Measurements from ENCODE around the gene TBCD. TPM values are rescaled to one million over a fixed set of nuclear protein-coding genes. Genes with fewer than 3 reads are reported as not detected.

TBCD gene
- total RNA-seq, 2 donors from 2014 or later = 67.4 to 147 TPM

DNA sequence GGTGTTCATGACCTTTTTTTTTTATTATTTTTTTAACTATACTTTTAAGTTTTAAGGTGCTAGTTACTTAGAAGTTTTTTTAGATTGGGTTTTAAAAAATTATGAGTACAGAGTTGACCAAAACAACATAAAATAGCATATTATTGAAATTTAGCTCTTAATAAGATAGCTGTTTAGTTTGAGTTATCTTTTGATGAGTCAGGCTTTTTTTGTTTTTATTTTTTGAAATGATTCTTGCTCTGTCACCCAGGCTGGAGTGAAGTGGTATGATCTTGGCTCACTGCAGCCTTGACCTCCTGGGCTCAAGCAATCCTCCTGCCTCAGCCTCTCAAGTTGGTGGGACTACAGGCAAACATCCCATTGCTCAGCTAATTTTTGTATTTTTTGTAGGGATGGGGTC lies 74.3 kb downstream of the TBCD start:
- ATAC-seq = no peak
- Mint-ChIP-seq H3K36me3 (peaks cover 21 to 27% of the 10 kb centered on the region in 2 donors), H3K9me3 (no peaks in the 10 kb centered on the region), H3K27ac (peak overlapping the region in 1 of 2 donors; percentile 55)
- DNase-seq (ENCODE audit: low spot score in 2 of 2) = no peak

DNA sequence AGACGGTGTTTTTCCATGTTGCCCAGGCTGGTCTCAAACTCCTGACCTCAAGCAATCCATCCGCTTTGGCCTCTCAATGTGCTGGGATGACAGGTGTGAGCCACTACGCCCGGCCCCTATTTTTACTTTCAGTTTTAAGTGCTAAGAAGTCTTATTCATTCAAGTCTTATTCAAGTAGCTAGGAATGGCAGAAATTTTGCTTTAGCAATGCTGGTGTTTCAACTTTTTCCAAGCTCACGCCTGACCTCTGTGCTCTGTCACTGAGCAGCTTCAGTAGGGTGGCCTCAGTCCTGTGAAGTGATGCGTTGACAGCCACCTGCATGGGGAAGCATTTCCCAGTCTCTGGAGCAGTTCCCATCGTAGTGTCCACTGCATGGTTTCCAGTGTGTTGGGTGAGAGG lies 75.1 kb downstream of the TBCD start:
- ATAC-seq (no peak), DNase-seq (ENCODE audit: low spot score in 2 of 2) (no peak)
- Mint-ChIP-seq H3K27ac (no peak overlapping the region), H3K36me3 (peaks cover 21 to 26% of the 10 kb centered on the region in 2 donors), H3K9me3 (no peaks in the 10 kb centered on the region)

DNA sequence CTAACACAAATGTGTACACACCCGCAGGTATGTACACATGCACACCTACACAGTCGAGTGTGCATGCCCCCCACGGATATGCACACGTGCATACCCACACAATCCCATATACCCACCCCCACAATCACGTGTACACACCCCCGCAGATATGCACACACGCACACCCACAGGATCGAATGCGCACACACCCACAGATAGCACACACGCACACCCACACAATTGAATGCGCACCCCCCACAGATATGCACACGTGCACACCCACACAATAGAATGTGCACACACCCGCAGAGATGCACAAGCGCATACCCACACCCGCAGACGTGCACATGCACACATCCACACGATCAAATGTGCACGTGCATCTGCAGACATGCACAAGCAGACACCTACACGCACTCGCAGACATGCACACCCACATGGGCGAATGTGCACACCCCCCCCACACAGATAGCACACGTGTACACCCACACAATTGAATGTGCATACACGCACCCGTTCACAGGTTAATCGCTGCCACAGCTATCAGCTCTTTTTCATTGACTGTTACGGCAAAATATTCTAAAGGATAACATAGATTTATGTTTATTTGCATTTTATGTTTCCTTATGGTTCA lies 77.1 kb downstream of the TBCD start:
- Mint-ChIP-seq H3K36me3 (peaks cover 21 to 26% of the 10 kb centered on the region in 2 donors), H3K9me3 (no peaks in the 10 kb centered on the region), H3K27ac (no peak overlapping the region)
- ATAC-seq = no peak
- no peak for DNase-seq (ENCODE audit: low spot score in 2 of 2)

DNA sequence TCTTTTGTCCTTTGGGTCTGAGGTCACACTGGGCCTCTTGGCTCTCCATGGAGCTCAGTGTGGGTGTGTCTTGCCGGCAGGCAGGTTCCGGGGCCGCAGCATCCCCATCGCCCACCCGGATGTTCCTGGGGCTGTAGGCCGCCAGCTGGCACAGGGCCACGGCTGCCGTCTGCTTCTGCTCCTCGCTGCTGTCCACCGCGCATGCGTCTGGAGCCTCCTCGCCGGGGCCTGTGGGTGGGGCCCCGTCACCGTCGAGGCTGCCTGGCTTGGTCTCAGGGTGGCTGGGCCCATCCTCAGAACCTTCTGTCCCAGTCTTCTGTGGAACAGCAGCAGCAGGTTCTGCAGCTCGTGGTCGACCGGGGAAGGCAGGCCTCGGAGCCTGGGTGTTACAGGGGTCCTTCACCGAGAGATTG lies 78.4 kb downstream of the TBCD start:
- no peak for DNase-seq (ENCODE audit: low spot score in 2 of 2)
- Mint-ChIP-seq H3K36me3 (peaks cover 21 to 26% of the 10 kb centered on the region in 2 donors), H3K9me3 (no peaks in the 10 kb centered on the region), H3K27ac (no peak overlapping the region)
- ATAC-seq = no peak

DNA sequence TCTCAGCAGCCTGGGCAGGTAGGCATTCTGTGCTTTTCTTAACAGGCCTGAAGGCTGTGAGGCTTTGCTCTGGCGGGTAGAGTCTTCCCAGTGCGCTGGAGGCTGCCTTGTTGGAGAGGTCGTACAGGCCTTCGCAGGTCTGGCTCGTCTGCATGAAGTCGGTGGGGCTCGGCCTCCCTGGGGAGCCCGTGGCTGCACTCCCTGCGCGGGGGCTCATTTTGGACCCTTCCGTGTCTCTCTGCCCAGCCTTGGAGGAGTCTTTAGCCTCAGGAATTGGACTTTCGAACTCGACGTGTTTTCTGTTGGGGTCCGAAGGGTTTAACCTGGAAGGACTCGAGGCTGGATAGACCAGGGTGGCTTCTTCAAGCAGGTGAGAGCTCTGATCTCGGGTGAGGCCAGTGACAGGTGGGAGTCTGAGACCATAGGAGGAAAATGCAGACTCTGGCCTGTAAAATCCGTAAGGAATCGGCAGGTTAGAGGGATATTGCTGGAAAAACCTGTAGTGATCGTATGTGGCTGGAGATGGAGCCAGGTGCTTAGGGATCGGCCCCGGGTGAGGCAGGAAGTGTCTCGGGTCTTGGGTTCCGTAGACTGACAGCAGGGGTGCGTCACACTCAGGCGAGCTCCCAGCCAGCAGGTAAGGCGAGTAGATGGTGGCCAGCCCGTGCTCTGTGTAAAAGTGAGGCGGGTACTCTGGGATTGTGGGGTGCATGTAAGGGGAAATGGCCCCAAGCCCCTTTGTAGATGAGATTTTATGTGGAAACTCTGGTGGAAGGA lies 79.4 kb downstream of the TBCD start:
- H3K9me3 Mint-ChIP-seq = no peaks in the 10 kb centered on the region
- H3K27ac Mint-ChIP-seq = peak overlapping the region; percentile 11 to 87
- H3K36me3 Mint-ChIP-seq = peaks cover 21 to 26% of the 10 kb centered on the region in 2 donors
- DNase-seq (ENCODE audit: low spot score in 2 of 2) = no peak
- ATAC-seq = no peak

DNA sequence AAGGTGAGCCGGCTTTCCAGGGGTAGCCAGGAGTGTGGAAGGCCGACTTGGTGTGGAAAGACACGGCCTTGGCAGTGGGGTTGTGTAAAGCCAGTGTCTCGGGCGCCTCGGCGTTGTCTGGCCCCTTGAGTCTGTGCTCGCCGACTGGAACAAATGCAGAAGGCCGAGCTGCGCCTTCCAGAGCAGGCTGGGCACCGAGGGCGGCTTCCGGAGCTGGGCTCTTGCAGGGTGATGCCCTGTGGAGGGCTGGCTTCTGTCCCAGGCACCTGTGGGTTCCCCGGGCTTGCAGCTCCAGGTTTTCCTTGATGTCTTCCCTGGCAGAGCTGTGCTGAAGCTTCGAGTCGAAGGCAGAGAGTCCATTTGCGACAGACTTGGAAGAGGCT lies 79.9 kb downstream of the TBCD start:
- ATAC-seq (no peak), DNase-seq (ENCODE audit: low spot score in 2 of 2) (no peak)
- H3K9me3 Mint-ChIP-seq = no peaks in the 10 kb centered on the region
- peaks cover 21 to 26% of the 10 kb centered on the region in 2 donors for H3K36me3 Mint-ChIP-seq
- peak overlapping the region in 1 of 2 donors; percentile 11 for H3K27ac Mint-ChIP-seq

DNA sequence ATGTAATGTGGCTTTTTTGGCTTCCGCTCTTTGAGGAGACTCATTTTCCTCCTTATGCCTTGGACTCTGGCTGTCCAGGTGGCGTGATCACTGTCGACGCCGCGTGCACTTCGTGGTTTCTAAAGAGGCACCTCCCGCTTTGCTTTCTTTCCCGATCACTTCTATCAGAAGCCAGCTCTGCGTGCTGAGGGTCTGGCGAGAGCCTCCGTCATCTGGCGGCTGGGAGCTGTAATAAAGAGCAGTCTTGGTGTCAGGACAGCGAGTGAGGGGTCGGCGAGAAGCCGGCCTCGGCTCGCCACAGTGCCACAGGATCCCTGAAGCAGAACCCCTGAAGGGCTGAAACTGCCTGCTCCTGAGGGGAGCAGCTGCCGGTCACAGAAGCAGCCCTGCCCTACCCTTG lies 80.5 kb downstream of the TBCD start:
- no peaks in the 10 kb centered on the region for H3K9me3 Mint-ChIP-seq
- peak overlapping the region in 1 of 2 donors; percentile 68 for H3K27ac Mint-ChIP-seq
- no peak for DNase-seq (ENCODE audit: low spot score in 2 of 2)
- H3K36me3 Mint-ChIP-seq = peaks cover 18 to 21% of the 10 kb centered on the region in 2 donors
- ATAC-seq = no peak

DNA sequence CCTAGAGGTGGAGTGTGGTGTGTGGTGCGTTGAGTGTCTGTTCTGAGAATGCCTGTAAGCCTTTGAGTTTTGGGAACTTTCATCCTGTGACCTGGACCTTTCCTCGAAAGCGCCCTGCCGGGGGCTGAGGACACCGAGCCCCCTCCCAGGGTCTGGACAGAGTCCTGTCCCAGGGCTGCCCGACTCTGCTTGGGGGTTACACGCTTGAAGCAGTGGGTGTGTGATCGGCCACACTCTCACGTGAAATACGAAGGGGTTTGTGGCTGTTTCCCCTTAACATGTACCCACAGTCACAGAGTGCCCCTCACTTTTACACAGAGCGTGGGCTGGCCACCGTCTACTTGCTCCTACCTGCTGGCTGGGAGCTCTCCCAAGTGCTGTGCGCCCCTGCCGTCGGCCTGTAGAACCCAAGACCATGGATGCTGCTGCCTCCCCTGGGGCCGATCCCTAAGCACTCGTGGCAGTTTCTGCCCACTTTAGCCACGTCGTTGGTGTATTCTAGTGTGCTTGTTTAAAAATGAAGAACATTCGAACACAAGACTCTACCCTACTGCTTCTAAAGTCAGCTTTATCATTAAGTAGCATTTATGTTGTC lies 81.1 kb downstream of the TBCD start:
- no peaks in the 10 kb centered on the region for H3K9me3 Mint-ChIP-seq
- H3K36me3 Mint-ChIP-seq = peaks cover 13 to 15% of the 10 kb centered on the region in 2 donors
- ATAC-seq = no peak
- H3K27ac Mint-ChIP-seq = peak overlapping the region in 1 of 2 donors; percentile 68
- no peak for DNase-seq (ENCODE audit: low spot score in 2 of 2)

DNA sequence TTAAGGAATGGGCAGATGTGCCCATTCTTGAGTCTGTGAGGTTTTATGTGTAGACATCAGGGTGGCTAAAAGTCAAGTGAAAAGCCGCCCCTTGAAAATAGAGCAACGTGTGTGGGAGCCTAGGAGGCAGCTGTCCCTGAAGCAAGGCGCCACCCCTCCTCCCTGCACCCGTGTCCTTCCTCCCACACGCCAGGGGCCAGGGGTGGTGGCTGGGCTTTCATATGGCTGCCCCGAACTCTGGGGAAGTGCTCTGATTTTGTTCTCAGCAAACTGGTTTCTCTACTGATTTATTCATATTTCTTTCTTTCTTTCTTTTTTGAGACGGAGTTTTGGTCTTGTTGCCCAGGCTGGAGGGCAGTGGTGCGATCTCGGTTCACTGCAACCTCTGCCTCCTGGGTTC lies 83.3 kb downstream of the TBCD start:
- H3K9me3 Mint-ChIP-seq = no peaks in the 10 kb centered on the region
- no peaks in the 10 kb centered on the region for H3K36me3 Mint-ChIP-seq
- DNase-seq (ENCODE audit: low spot score in 2 of 2) = no peak
- ATAC-seq = no peak
- no peak overlapping the region for H3K27ac Mint-ChIP-seq

DNA sequence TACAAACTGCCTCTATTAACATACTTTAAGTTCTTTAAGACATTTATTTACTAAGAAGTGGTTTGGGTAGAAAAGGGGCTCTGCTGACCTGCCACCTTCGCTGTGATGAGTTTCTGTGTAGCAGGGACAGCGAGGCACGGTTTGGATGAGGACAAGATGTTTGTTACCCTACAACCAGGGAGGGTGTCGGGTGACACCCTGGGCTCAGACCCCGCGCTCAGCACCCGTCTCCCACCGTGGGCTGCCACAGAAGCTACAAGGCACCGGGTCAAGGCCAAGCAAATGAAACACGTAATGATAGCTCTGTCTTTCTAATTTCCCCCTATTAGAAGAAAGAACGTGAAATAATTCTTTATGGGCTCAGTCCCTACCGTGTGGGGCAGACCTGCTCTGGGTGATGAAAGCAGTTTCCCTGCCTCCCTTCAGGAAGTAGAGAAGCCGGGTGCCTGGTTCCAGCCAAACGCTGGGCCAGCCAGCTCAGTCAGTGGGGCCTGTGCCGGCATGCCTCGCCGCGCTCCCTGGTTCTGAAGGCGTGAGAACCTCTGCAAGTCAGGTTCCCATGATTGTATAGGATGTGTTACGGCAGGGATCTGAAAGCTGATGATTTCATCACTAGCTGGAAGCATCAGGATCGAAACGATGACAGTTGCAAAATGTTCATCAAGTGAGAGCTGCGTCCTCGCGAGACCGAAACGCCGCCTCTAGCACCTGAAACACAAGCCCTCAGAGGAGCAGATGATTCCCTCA lies 84.1 kb downstream of the TBCD start:
- no peak for ATAC-seq
- Mint-ChIP-seq H3K36me3 (no peaks in the 10 kb centered on the region), H3K9me3 (no peaks in the 10 kb centered on the region)

DNA sequence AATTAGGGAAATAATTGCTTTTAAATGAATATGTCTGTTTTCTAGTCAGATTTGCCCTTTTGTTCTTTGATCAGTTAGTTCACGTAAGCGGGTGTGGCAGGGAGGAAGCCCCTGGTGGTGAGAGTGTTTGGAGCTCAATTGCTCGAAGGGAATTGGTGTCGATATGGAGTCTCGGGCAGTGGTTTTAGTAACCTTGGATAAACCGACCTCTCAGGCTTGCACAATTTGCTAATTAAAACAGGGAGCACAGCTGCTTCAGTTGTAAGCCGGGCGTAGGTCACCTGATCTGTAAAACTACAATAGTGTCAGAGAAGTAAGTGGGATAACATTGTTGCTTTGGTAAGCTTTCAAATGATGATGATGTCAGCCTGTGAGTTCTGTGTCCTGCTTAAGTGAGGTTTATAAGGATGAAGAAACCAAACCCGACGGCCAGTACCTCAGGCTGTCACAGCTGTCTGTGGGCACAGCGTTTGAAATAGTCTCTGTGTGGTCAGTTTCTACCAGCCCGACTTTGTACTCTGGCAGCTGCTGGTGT lies 85.0 kb downstream of the TBCD start:
- no peak for ATAC-seq
- no peak for DNase-seq (ENCODE audit: low spot score in 2 of 2)
- H3K9me3 Mint-ChIP-seq = no peaks in the 10 kb centered on the region
- H3K27ac Mint-ChIP-seq = peak overlapping the region in 1 of 2 donors; percentile 1
- H3K36me3 Mint-ChIP-seq = no peaks in the 10 kb centered on the region

More for the DNA sequence above, 84.1 kb downstream of the TBCD start:
- H3K27ac Mint-ChIP-seq = peak overlapping the region in 1 of 2 donors; percentile 68
- DNase-seq (ENCODE audit: low spot score in 2 of 2) = no peak

DNA sequence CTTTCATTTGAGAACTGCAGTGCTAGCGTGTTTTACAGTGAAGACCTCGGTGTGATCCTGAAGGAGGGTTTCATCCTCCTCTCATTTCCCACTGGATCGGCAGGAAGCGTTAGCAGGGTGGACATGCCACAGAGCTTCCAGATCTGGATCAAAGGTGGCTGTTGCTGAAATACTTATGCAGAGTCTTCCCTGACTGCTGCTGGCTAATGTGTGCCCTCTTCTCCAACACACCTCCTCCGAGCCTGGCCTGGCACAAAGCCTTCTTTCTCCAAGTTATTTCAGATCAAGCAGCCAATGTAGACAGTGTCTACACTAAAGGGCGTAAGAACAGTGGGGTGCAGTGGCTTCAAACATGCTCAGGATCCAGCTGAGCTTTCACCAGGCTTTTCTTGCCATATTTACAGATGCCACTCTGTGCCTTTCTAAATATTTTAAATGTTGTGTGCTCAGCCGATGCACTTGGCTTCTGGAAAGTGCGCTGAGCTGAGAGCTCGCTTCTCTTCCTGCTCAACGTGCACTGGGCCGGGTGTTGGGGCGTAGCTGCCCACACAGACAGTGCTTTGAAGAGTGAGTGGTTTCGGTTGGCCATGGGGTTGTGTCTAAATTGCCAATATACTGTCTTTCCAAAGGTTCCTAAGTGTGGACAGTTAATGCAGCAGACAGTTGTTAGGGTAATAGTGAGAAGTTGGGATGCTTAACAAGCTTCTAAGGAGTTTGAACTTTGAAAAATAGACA lies 85.9 kb downstream of the TBCD start:
- ATAC-seq (no peak), DNase-seq (ENCODE audit: low spot score in 2 of 2) (no peak)
- Mint-ChIP-seq H3K27ac (no peak overlapping the region), H3K36me3 (no peaks in the 10 kb centered on the region), H3K9me3 (no peaks in the 10 kb centered on the region)

DNA sequence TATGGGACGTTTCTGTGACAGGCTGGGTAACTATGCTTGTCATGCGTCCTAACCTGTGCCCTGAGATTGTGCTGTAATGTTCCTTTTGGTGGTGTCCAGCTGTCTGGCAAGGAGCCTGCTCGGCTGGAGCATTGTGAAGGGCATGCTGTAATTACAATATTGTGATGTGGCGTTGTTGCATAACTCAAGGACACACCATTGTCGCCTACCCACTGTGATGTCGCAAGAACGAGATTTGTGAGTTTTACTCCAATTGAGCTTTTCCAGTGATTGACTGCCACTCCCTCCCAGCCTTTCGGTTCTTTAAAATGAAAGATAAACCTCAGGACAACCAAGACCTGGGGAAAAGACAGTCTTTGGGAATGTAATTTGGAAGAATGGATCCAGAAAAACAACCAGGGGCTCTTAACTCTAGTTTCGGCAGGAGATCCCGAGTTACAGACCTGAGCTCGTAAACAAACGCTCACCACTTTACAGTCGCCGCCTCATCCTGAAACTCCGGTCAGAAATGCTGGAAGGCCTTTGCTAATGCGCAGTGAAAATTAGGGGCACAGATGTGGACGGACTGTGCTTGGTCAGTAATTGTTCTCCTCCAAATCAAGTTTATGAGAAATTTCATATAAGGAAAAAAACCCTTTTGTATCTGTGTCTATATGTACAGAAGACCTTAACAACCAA lies 86.7 kb downstream of the TBCD start:
- Mint-ChIP-seq H3K27ac (no peak overlapping the region), H3K9me3 (no peaks in the 10 kb centered on the region), H3K36me3 (no peaks in the 10 kb centered on the region)
- DNase-seq (ENCODE audit: low spot score in 2 of 2) (no peak), ATAC-seq (no peak)

DNA sequence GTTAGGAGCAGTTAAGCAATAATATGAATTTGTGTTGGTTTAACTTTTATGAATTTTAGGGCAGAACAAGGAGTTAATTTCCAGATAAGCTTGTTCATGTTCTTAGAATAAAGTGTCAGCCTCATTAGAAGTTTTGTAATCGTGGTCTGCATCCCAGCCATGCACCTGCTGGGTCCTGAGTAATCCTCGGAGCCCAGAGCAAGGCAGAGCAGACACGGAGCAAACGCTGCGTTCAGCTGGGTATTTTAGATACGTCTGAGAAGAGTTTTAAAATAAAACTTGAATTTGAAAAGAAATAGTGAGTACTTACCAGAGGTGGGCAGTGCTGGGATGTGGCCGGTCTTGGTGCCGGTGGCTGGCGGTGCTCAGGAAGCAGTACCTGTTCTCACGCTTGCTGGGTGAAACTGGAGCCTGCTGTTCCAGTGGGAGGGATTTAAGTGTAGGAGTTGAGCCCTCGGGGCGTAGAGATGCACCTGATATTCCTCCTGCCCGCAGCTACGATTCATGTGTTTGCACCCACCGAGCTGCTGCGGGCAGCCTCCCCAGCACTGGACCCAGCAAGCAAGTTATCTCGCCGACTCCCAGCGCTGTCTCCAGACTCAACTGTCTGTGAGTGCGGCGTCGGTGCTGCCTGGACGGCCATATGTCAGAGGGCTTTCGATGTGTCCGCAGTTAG lies 87.9 kb downstream of the TBCD start, which contains the start of gene ZNF750:
Gene ZNF750, minus strand, starts transcription at position 406 of the 676 bp plus-strand sequence. CDS start 7,568 bp downstream, outside the sequence.
- no peak for DNase-seq (ENCODE audit: low spot score in 2 of 2)
- H3K36me3 Mint-ChIP-seq = no peaks in the 10 kb centered on the region
- ATAC-seq = no peak
- no peaks in the 10 kb centered on the region for H3K9me3 Mint-ChIP-seq
- H3K27ac Mint-ChIP-seq = no peak within 1 kb of the TSS

DNA sequence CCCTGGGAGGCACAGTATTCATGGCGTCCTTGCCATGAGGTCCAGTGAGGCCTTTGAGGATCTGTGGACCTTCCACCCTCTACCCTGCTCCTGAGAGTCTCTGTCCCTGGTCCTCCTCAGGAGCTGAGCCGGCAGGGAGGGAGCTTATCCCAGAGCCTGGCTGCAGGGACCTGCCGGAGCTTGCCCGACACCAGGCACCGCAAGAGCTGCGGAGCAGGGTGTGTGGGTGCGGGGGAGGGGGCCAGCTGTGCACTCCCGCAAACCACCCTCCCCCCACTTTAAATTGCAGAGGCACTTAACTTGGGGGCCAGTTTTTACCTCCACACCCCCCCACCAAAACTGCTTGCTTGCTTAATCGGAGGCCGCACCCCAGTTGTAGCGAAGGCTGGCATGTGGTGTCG lies 88.6 kb downstream of the TBCD start:
- ATAC-seq (no peak), DNase-seq (ENCODE audit: low spot score in 2 of 2) (no peak)
- no peaks in the 10 kb centered on the region for H3K36me3 Mint-ChIP-seq
- no peak overlapping the region for H3K27ac Mint-ChIP-seq
- no peaks in the 10 kb centered on the region for H3K9me3 Mint-ChIP-seq

All from activated naive CD4-positive, alpha-beta T cell treated with anti-CD3 and anti-CD28 coated beads, Interleukin-2, amount 50 U/mL, for 72 hours (primary cell).